Liver (tissue), 9 donors: ENCODE results near the gene AKR1B15. TPM values are rescaled to one million over a fixed set of nuclear protein-coding genes. Genes with fewer than 3 reads are reported as not detected.

Experiments used
- DNase-seq: peaks from one replicate; pipeline ENCODE4 v3.0.0-alpha.2; 2017; ENCODE audit warnings: low spot score
- H3K27ac ChIP-seq, 2 donors: one replicate each; pipeline ENCODE4 v1.7.0; 2013; ENCODE audit warnings: inconsistent platforms in 2 of 2, low read length in 2 of 2, control low read depth in 1 of 2, low read depth in 1 of 2, mild to moderate bottlenecking in 1 of 2
- H3K27me3 ChIP-seq, 4 donors: one replicate each; pipeline versions ENCODE4 v1.6.1 to v1.7.0; 2013; ENCODE audit warnings: low read length in 3 of 4, inconsistent platforms in 1 of 4, mild to moderate bottlenecking in 1 of 4, moderate library complexity in 1 of 4; ENCODE audit not compliant: control insufficient read depth in 4 of 4, insufficient read depth in 4 of 4
- H3K36me3 ChIP-seq, 4 donors: one replicate each; pipeline versions ENCODE4 v1.6.1 to v1.7.0; 2013; ENCODE audit warnings: low read length in 3 of 4, mild to moderate bottlenecking in 3 of 4, low read depth in 1 of 4, moderate library complexity in 1 of 4; ENCODE audit not compliant: control insufficient read depth in 4 of 4, insufficient read depth in 3 of 4
- H3K4me1 ChIP-seq, 4 donors: one replicate each; pipeline versions ENCODE4 v1.6.1 to v1.7.0; 2013; ENCODE audit warnings: low read length in 3 of 4, mild to moderate bottlenecking in 3 of 4, moderate library complexity in 1 of 4; ENCODE audit not compliant: control insufficient read depth in 4 of 4, insufficient read depth in 4 of 4
- H3K4me3 ChIP-seq, 3 donors: one replicate each; pipeline versions ENCODE4 v1.6.1 to v1.7.0; 2013; ENCODE audit warnings: low read length in 3 of 3, control low read depth in 1 of 3, low read depth in 1 of 3, mild to moderate bottlenecking in 1 of 3
- H3K9ac ChIP-seq, 2 donors: one replicate each; pipeline ENCODE4 v1.7.0; 2013; ENCODE audit warnings: low read length in 2 of 2, mild to moderate bottlenecking in 2 of 2, moderate library complexity in 2 of 2, control low read depth in 1 of 2, low read depth in 1 of 2
- H3K9me3 ChIP-seq, 4 donors: one replicate each; pipeline versions ENCODE4 v1.6.1 to v1.7.0; 2013; ENCODE audit warnings: low read length in 3 of 4; ENCODE audit not compliant: control insufficient read depth in 4 of 4
- CTCF ChIP-seq: fragments of 150-350 bp; IDR thresholded peaks from 2 replicates; pipeline ENCODE4 v1.5.1; 2017; ENCODE audit warnings: improper control_type of control experiment, low read depth, low read length; ENCODE audit not compliant: missing input control
- EGR1 ChIP-seq, 2 donors: IDR thresholded peaks; 2 replicates each; pipeline ENCODE4 v1.6.1; 2016 to 2018; ENCODE audit warnings: antibody characterized with exemption in 2 of 2, low read depth in 2 of 2
- FOXA1 ChIP-seq: IDR thresholded peaks from 2 replicates; pipeline ENCODE4 v1.6.1; 2016; ENCODE audit warnings: antibody characterized with exemption
- FOXA2 ChIP-seq: IDR thresholded peaks from 2 replicates; pipeline ENCODE4 v1.6.1; 2016; ENCODE audit warnings: antibody characterized with exemption
- GABPA ChIP-seq, 2 donors: IDR thresholded peaks in 1 of 2; conservative IDR thresholded peaks in 1 of 2; 2 replicates each; pipeline ENCODE4 v1.6.1; 2016; ENCODE audit warnings: antibody characterized with exemption in 2 of 2, mild to moderate bottlenecking in 1 of 2, moderate library complexity in 1 of 2
- HNF4A ChIP-seq, 2 donors: conservative IDR thresholded peaks; 2 replicates each; pipeline ENCODE4 v1.6.1; 2016; ENCODE audit warnings: antibody characterized with exemption in 2 of 2, mild to moderate bottlenecking in 2 of 2
- JUND ChIP-seq, 2 donors: IDR thresholded peaks; 2 replicates each; pipeline ENCODE4 v1.6.1; 2016; ENCODE audit warnings: antibody characterized with exemption in 2 of 2
- NR2F2 ChIP-seq: IDR thresholded peaks from 2 replicates; pipeline ENCODE4 v1.6.1; 2016; ENCODE audit warnings: antibody characterized with exemption
- RAD21 ChIP-seq, 2 donors: IDR thresholded peaks; 2 replicates each; pipeline ENCODE4 v1.6.1; 2016; ENCODE audit warnings: antibody characterized with exemption in 2 of 2, mild to moderate bottlenecking in 2 of 2
- RXRA ChIP-seq, 2 donors: IDR thresholded peaks; 2 replicates each; pipeline ENCODE4 v1.6.1; 2017 to 2018; ENCODE audit warnings: antibody characterized with exemption in 2 of 2, mild to moderate bottlenecking in 1 of 2
- SP1 ChIP-seq: IDR thresholded peaks from 2 replicates; pipeline ENCODE4 v1.6.1; 2018; ENCODE audit warnings: antibody characterized with exemption, mild to moderate bottlenecking
- TAF1 ChIP-seq: conservative IDR thresholded peaks from 2 replicates; pipeline ENCODE4 v1.6.1; 2016; ENCODE audit warnings: antibody characterized with exemption, mild to moderate bottlenecking
- YY1 ChIP-seq: IDR thresholded peaks from 2 replicates; pipeline ENCODE4 v1.6.1; 2016; ENCODE audit warnings: antibody characterized with exemption, mild to moderate bottlenecking
- ZBTB33 ChIP-seq: IDR thresholded peaks from 2 replicates; pipeline ENCODE4 v1.6.1; 2016; ENCODE audit warnings: antibody characterized with exemption
- WGBS: extraction: QIAGEN DNeasy Blood & Tissue Kit; methylation state at CpG from one replicate; pipeline ENCODE4 v1.1.7; 2013; 5-methylcytosine and 5-hydroxymethylcytosine counted together
- polyA plus RNA-seq, 2 donors: library from polyadenylated mRNA; stranded (reverse) in 1 of 2; unstranded in 1 of 2; fragments of 200-250 nt in 1 of 2; fragments of >200 nt in 1 of 2; fragmentation: Nextera tagmentation in 1 of 2; extraction: Ambion mirVana in 1 of 2; gene quantifications; one replicate each; pipeline versions ENCODE4 v1.2.1 to v1.2.3, GENCODE V29; 2013 to 2015
- total RNA-seq, 2 donors: library from RNA; depleted of rRNA; stranded (reverse); fragments of >200 nt; gene quantifications; one replicate each; pipeline ENCODE4 v1.2.3, GENCODE V29; 2014
- donor health status: healthy.
- donor health status: healthy.
- donor health status: healthy.
- donor health status: healthy.
- donor health status: healthy.

Gene AKR1B15
- total and polyA plus RNA-seq, 4 donors: 0.12 TPM; not detected in 3

DNA sequence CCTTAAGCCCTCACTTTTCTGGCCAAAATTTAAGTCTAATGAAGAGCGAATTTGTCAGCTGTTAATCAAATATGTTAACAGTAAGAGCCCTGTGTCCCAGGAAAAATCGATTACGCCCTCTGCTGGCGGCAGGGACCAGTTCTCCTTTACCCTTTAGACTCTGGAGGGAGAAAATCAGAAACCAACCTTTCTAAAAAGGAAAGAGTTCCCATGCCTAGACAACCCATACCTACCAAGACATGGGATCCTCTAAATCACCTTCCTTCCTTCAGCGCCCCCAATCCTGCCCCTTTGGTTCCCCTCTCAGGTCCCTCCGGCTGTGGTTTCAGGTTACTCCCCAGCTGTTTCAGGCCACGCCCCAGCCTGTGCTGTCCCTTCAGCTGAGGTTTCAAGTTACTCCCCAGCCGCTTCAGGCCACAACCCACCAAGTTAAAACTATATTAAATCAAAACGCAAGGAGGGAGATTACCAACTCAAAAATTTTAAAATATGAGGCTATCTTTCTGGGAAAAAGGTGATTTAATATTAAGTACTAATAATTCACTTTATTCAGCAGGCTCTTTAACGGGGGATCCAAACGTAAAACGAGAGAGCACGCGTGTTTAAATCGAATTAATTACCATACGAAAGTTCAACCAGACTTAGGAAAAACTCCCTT, 1.4 kb upstream of the AKR1B15 start:
- peak; percentile 74 for DNase-seq
- H3K4me3 ChIP-seq: peak overlapping the region; percentile 11 to 79 (median 32)
- no peaks in the 10 kb centered on the region for H3K27me3 ChIP-seq
- no peaks in the 10 kb centered on the region for H3K9me3 ChIP-seq
- no peak overlapping the region for H3K27ac ChIP-seq
- WGBS: 12% methylated on average over 16 of the region's 16 CpGs
- H3K9ac ChIP-seq: peak overlapping the region; percentile 47 to 56
- peaks cover 0 to 3% (median 3%) of the 10 kb centered on the region in 4 donors for H3K4me1 ChIP-seq
- no peaks in the 10 kb centered on the region for H3K36me3 ChIP-seq
- TF ChIP-seq RAD21 (IDR thresholded peaks at IDR 0.05) (peak; percentile 70 to 72), NR2F2 (no peak), HNF4A (conservative IDR thresholded peaks at IDR 0.05) (peak; percentile 47 to 72), RXRA (IDR thresholded peaks at IDR 0.05) (peak; percentile 5 to 9), EGR1 (IDR thresholded peaks at IDR 0.05; ENCODE audit: low read depth in 2 of 2) (no peak), GABPA (IDR thresholded peaks at IDR 0.05 in 1 of 2, conservative IDR thresholded peaks at IDR 0.05 in 1 of 2) (no peak), CTCF (peak; percentile 72)

- H3K4me1 ChIP-seq: peaks cover 0 to 3% (median 3%) of the 10 kb centered on the region in 4 donors
- H3K36me3 ChIP-seq: no peaks in the 10 kb centered on the region
- WGBS: 89% methylated on average over 8 of the region's 8 CpGs
- H3K9me3 ChIP-seq: no peaks in the 10 kb centered on the region
- DNase-seq: no peak
- TF ChIP-seq SP1: no peak
- no peak for TF ChIP-seq YY1
- TF ChIP-seq TAF1: no peak
- TF ChIP-seq ZBTB33: no peak
- no peak for TF ChIP-seq FOXA2
- TF ChIP-seq JUND (IDR thresholded peaks at IDR 0.05): no peak
- no peak for TF ChIP-seq GABPA (IDR thresholded peaks at IDR 0.05 in 1 of 2, conservative IDR thresholded peaks at IDR 0.05 in 1 of 2)
- no peak for TF ChIP-seq FOXA1
- no peak for TF ChIP-seq CTCF
- TF ChIP-seq EGR1 (IDR thresholded peaks at IDR 0.05; ENCODE audit: low read depth in 2 of 2): no peak
- no peaks in the 10 kb centered on the region for H3K27me3 ChIP-seq
- no peak overlapping the region for H3K4me3 ChIP-seq
- H3K27ac ChIP-seq: no peak overlapping the region
- H3K9ac ChIP-seq: no peak overlapping the region
Measured at GRCh38 chr7:134549366-134549765, 456 bp downstream of the AKR1B15 start.
